Measurements from ENCODE around the gene PAX8.

GRCh38 chr2:113298176-113298575 lies 19.5 kb upstream of the PAX8 start:
- TF ChIP-seq CTCF (IDR thresholded peaks at IDR 0.05) (no peak), POLR2AphosphoS5 (IDR thresholded peaks at IDR 0.05; ENCODE audit: low read depth, low read length) (no peak), REST (IDR thresholded peaks at IDR 0.05; ENCODE audit: insufficient read depth in 1 of 2, low read depth in 2 of 2, low read length in 1 of 2) (no peak), SIN3A (IDR thresholded peaks at IDR 0.05; ENCODE audit: borderline replicate concordance, insufficient read depth, low read depth, low read length) (no peak), TCF7L2 (IDR thresholded peaks at IDR 0.05; ENCODE audit: low read depth, low read length) (no peak)

Measured in Panc1 (cell line).